HL-60/S4 treated with retinoic acid at 250 ng/mL for 4 days and 3 days (cell line): ENCODE results near the gene SLC48A1.

Experiments used
- in situ Hi-C: fragments of 300-500 bp; cut with MboI; formaldehyde crosslinking; loops from 2 replicates; pipeline ENCODE4 v1.7.0; 2022; ENCODE audit warnings: low sequenced_read_pairs

The SLC48A1 gene

DNA sequence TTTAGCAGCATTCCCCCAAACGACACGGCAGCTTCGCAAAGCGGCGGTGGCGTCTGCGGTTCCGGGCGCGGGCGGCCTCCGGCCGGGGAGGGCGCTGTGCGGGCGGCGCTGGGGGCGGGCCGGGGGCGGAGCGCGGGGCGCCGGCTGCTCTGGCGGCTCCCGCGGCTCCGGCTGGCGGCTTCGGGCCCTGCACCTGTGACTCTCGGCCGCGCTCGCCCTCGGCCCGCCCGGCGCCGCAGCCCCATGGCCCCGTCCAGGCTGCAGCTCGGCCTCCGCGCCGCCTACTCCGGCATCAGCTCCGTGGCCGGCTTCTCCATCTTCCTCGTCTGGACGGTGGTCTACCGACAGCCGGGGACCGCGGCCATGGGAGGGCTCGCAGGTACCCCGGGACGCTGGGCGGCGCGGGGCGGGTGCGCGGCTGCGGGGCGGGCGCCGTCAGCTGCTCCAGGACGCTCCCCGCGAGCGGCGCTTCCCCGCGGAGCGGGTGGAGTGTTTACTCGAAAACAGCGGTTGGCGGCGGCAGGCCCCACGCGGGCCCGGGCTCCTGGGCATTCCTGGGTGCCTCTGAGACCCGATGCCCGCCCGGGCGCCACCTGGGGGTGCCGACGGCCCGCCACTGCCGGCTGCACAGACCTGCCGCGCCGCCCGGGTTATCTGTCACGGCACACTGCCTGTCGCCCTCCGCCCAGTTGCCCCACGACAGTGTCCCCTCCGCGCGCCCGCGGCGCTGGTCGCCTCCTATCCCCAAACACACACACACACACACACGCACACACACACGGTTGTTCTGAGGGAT, at the start of gene SLC48A1:
Gene SLC48A1 (plus strand): TSS at position 177 of the 796 bp plus-strand sequence. CDS start 67 bp downstream, at position 244.
- in situ Hi-C loops, result no loop called here

DNA sequence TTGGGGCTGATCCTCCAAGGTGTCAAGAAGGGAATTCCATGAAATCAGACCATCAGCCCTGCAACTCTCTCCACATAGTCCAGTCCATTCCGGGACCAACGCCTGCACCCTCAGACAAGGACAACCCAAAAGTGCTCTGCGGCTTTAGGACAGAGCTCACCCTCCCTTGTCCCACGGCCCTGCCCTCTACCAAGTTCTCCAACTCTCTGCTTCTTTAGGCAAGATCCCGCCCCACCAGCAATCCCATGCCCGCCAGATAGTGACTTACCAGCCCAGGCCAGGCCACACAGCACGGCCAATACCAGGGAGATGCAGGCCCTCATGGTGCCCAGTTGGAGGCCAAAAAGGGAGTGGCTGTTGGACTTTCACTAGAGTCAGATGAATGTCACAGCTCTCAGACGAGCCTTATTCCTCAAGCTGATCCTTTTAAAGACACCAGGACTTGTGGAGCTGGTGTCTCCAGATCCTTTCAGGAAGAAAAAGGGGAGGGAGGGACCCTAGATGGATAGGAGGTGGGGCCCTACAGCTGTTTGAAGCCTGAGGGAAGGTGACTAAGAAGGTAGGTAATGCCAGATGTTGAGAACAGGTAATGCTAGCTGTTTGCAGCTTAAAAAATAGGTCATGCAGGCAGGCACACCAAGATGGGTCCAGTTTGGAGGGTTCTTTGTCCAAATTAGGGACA, 47.8 kb upstream of the SLC48A1 start, which contains the start of gene ENDOU:
Gene ENDOU (minus strand): TSS at position 400 of the 682 bp plus-strand sequence. CDS start 77 bp downstream, at position 323.
- in situ Hi-C loops, result loop anchor here (25.0 kb wide), 1 partner anchor 437 kb away; the partner anchor contains the start of gene ASB8

DNA sequence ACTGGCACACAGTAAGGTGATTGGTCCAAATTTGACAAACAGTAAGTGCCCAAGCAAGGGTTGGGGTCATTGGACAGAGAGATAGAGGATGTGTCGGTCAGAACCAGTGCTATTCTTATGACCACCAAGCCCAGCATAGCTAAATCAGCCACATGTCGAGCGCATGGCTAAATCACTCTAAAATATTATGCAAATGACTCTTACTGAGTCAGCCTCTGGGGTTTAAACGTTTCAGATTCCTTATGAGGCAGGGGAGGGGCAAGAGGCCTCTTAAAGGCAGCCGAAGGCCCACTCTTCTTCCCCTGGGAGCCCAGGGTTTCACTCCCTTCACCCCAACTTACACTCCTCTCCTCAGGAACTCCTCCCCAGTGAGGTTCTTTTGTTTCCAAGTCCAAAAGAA, 47.1 kb upstream of the SLC48A1 start:
- in situ Hi-C loops, result loop anchor here (25.0 kb wide), 1 partner anchor 436 kb away; the partner anchor contains the start of gene ASB8

- in situ Hi-C loops, result loop anchor here (25.0 kb wide), 1 partner anchor 433 kb away; the partner anchor contains the start of gene ASB8
Measured at GRCh38 chr12:47729233-47729632, 43.8 kb upstream of the SLC48A1 start.

DNA sequence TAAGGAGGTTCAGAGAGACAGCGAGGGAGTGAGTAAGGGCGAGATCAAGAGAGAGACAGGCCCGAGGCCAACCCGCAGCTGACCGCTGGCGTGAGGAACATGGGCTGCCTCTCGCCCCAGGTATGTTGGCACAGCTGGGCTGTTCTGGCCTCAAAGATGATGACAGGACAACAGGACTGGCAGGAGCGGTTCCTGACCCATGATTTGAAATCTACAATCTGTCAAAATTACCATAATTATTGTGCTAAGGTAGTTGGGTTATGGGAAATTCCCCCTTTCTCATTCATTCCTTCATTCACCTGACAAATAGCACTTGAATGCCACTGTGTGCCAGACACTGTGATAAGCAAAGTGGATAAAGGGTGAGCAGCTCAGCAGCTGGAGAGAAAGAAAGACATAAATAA, 42.7 kb upstream of the SLC48A1 start:
- in situ Hi-C loops, result loop anchor here (25.0 kb wide), 1 partner anchor 432 kb away; the partner anchor contains the start of gene ASB8

DNA sequence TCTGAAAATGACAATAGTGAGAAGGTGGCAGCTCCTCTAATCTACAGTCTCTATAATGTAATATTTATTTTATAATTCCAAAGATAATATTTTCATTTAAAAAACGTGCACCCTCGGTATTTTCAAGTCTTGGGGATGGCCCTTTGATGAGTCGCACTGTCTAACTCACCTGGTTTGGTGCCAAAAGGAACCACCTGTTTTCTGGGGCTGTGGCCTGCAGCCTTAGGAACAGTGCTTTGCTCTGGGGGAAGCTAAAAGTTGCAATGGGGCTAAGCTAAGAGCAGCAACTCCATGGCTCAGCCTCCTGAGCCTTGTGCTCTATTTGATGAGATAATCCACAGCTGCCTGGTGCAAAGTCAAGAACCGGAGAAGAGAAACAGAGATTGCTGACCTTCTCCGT, 41.3 kb upstream of the SLC48A1 start:
- in situ Hi-C loops, result loop anchor here (25.0 kb wide), 1 partner anchor 431 kb away; the partner anchor contains the start of gene ASB8

DNA sequence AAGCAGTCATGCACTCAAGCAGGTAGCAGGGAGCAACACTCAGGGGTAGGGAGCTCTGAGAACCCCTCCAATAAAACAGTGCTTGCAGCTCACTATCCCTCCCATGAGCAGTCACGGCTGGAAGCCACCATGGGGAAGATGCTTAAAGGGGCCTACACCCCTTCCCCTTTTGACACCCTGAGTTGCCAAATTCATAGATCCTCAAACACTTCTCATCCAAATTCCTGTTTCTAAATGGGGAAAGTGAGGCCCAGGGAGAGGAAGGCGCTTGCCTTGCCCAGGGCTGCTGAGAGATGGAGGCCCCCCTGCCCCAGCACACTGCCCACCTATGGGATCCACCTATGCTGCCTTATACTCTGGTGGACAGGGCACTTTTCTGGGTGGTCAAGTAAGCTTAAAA, 40.5 kb upstream of the SLC48A1 start:
- in situ Hi-C loops, result loop anchor here (25.0 kb wide), 1 partner anchor 430 kb away; the partner anchor contains the start of gene ASB8

DNA sequence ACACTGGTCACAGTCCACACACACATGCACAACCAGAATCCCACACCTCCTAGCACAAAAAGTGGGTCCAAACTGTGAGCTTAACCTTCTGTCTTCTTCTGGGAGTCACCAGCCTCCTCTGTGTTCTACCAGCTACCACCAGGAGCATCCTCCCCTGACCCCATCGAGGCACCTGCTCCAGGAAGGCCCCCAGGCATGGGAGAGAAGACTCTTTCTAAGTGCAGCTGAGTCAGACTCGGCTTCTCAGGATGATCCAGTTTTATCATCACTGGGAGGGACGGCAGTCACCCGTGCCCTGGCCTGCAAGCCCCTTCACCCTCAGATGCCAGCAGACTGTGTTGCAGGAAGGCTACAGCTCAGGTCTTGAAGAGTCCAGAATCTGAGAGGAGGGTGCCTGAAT, 39.9 kb upstream of the SLC48A1 start:
- in situ Hi-C loops, result loop anchor here (25.0 kb wide), 1 partner anchor 429 kb away; the partner anchor contains the start of gene ASB8

GRCh38 chr12:47734725-47735480, 38.1 kb upstream of the SLC48A1 start:
- in situ Hi-C loops, result loop anchor here (25.0 kb wide), 1 partner anchor 427 kb away; the partner anchor contains the start of gene ASB8

GRCh38 chr12:47735649-47736048, 37.4 kb upstream of the SLC48A1 start:
- in situ Hi-C loops, result loop anchor here (25.0 kb wide), 1 partner anchor 427 kb away; the partner anchor contains the start of gene ASB8

DNA sequence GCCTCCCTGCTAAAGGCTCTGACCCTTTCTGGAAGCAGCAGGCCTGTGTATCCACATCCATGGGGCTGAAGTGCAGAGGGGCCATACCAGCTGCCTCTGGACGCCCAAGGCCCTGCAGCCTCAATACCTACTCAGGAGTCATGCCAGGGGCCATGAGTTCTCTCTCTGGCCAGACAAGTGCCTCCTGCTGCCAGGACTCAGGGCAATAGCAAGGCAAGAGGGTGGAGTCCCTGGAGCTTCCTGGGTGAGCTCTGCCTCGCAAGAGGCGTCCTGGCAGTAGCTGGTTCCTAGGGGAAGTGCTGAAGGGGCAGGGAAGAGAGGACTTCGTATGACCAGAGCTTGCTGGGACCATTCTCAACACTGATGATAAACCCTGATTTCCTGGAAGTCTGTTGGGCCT, 36.8 kb upstream of the SLC48A1 start:
- in situ Hi-C loops, result loop anchor here (25.0 kb wide), 1 partner anchor 426 kb away; the partner anchor contains the start of gene ASB8

DNA sequence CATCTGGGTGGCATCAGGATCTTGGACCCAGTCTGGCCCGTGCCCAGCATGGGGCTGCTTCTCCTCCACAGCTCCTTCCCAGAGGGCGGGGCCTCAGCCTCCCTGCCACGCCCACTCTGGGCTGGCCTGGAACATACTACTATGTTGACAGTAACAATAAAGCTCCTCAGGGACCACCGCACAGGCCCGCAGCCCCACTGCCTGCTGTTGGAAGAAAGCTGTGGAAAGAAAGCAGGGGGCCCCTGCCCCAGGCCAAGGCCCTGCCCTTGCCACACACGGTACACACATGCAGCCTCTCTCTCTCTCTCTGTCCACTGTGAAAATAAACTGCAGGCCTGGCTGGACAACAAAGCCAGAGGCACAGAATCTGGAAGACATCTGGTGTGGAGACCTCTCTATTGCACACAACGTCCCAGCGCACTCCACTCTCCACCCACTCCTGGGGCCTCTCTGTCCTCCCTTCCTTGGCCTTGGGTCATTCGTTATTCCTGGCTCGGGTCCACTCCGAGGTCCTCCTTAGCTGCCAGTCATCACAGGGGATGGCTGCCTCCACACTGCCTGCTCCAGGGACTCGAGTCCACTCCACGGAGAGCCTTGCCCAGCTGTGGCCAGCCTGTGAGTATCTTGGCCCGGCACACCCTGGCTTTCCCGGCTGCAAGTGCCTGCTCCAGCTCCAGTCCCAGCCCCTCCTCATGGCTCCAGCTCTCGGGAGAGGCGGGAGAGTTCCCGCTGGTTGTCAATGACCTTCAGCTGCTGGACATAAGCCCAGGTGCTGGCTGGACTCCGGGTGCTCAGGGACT, 36.0 kb upstream of the SLC48A1 start:
- in situ Hi-C loops, result loop anchor here (25.0 kb wide), 1 partner anchor 425 kb away; the partner anchor contains the start of gene ASB8

GRCh38 chr12:47737936-47738594, 35.0 kb upstream of the SLC48A1 start:
- in situ Hi-C loops, result loop anchor here (25.0 kb wide), 1 partner anchor 424 kb away; the partner anchor contains the start of gene ASB8

- in situ Hi-C loops, result loop anchor here (25.0 kb wide), 1 partner anchor 423 kb away; the partner anchor contains the start of gene ASB8
Measured at GRCh38 chr12:47739297-47739696, 33.7 kb upstream of the SLC48A1 start.

GRCh38 chr12:47739979-47740378, 33.1 kb upstream of the SLC48A1 start:
- in situ Hi-C loops, result loop anchor here (25.0 kb wide), 1 partner anchor 422 kb away; the partner anchor contains the start of gene ASB8

- in situ Hi-C loops, result loop anchor here (25.0 kb wide), 1 partner anchor 422 kb away; the partner anchor contains the start of gene ASB8
Measured at GRCh38 chr12:47740606-47741339, 32.3 kb upstream of the SLC48A1 start.

- in situ Hi-C loops, result loop anchor here (25.0 kb wide), 1 partner anchor 421 kb away; the partner anchor contains the start of gene ASB8
Measured at GRCh38 chr12:47741340-47741703, 31.7 kb upstream of the SLC48A1 start.
